Neural progenitor cell (in vitro differentiated cells): ENCODE results near the gene SIGLEC9.

ENCODE experiments used
- EZH2 ChIP-seq: fragments of 200-600 bp; sonication (generic); IDR thresholded peaks from 2 replicates; pipeline ENCODE4 v1.6.1; 2017; ENCODE audit warnings: antibody characterized with exemption, mild to moderate bottlenecking, moderate library complexity
- TF ChIP-seq, protein P1 (sequence below): fragments of 200-600 bp; sonication (generic); IDR thresholded peaks from 2 replicates; pipeline ENCODE4 v1.5.1; 2017; ENCODE audit warnings: antibody characterized with exemption, mild to moderate bottlenecking

- TF ChIP-seq, protein P1, sequence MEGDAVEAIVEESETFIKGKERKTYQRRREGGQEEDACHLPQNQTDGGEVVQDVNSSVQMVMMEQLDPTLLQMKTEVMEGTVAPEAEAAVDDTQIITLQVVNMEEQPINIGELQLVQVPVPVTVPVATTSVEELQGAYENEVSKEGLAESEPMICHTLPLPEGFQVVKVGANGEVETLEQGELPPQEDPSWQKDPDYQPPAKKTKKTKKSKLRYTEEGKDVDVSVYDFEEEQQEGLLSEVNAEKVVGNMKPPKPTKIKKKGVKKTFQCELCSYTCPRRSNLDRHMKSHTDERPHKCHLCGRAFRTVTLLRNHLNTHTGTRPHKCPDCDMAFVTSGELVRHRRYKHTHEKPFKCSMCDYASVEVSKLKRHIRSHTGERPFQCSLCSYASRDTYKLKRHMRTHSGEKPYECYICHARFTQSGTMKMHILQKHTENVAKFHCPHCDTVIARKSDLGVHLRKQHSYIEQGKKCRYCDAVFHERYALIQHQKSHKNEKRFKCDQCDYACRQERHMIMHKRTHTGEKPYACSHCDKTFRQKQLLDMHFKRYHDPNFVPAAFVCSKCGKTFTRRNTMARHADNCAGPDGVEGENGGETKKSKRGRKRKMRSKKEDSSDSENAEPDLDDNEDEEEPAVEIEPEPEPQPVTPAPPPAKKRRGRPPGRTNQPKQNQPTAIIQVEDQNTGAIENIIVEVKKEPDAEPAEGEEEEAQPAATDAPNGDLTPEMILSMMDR, result no peak
- TF ChIP-seq EZH2, result no peak
These were observed 10.5 kb upstream of the SIGLEC9 start for GRCh38 chr19:51114087-51114729.
